GM19193 (cell line): Measurements from ENCODE around the gene GPR84.

Experiments
- POLR2A ChIP-seq: IDR thresholded peaks from 4 replicates; pipeline ENCODE4 v1.6.1; 2011; ENCODE audit not compliant: insufficient read depth, insufficient read length; ENCODE audit errors: extremely low read depth

The GPR84 gene

GRCh38 chr12:54352891-54353874 lies 11.1 kb downstream of the GPR84 start:
- no peak for TF ChIP-seq POLR2A

GRCh38 chr12:54352022-54352531 lies 12.2 kb downstream of the GPR84 start:
- no peak for TF ChIP-seq POLR2A

GRCh38 chr12:54351341-54351740 lies 12.9 kb downstream of the GPR84 start:
- no peak for TF ChIP-seq POLR2A

GRCh38 chr12:54350743-54351142 lies 13.5 kb downstream of the GPR84 start:
- TF ChIP-seq POLR2A: no peak

GRCh38 chr12:54349679-54350078 lies 14.6 kb downstream of the GPR84 start:
- TF ChIP-seq POLR2A: no peak

- TF ChIP-seq POLR2A: no peak
These were observed 15.2 kb downstream of the GPR84 start for GRCh38 chr12:54349036-54349435.

- no peak for TF ChIP-seq POLR2A
These were observed 22.6 kb downstream of the GPR84 start for GRCh38 chr12:54341378-54342300.

- TF ChIP-seq POLR2A: no peak
These were observed 23.4 kb downstream of the GPR84 start for GRCh38 chr12:54340846-54341245.

- no peak for TF ChIP-seq POLR2A
These were observed 25.5 kb downstream of the GPR84 start for GRCh38 chr12:54338698-54339296.

GRCh38 chr12:54337854-54338650 lies 26.2 kb downstream of the GPR84 start:
- no peak for TF ChIP-seq POLR2A

GRCh38 chr12:54337280-54337842 lies 26.9 kb downstream of the GPR84 start:
- no peak for TF ChIP-seq POLR2A

GRCh38 chr12:54333420-54334034 lies 30.8 kb downstream of the GPR84 start:
- no peak for TF ChIP-seq POLR2A

- TF ChIP-seq POLR2A: no peak
These were observed 32.8 kb downstream of the GPR84 start for GRCh38 chr12:54331461-54331860.
